NB4 (cell line): Measurements from ENCODE around the gene NDUFAF2.

Experiments
- DNase-seq: peaks from one replicate; pipeline ENCODE4 v3.0.0; 2010; ENCODE audit warnings: low read depth
- H3K4me3 ChIP-seq: one replicate; pipeline ENCODE4 v1.5.1; 2011; ENCODE audit warnings: mild to moderate bottlenecking, low read depth, low read length, moderate library complexity
- MAX ChIP-seq: IDR thresholded peaks from 2 replicates; pipeline ENCODE4 v1.6.1; 2011; ENCODE audit warnings: low read depth, low read length
- MYC ChIP-seq: IDR thresholded peaks from 2 replicates; pipeline ENCODE4 v1.6.1; 2011; ENCODE audit warnings: low read depth, low read length
- POLR2A ChIP-seq: IDR thresholded peaks from 2 replicates; pipeline ENCODE4 v1.6.1; 2011; ENCODE audit warnings: mild to moderate bottlenecking; ENCODE audit not compliant: insufficient read length; ENCODE audit errors: extremely low read depth
- TF ChIP-seq, protein P1 (sequence below): IDR thresholded peaks from one replicate; pipeline ENCODE4 v1.5.1; 2012; ENCODE audit warnings: low read depth, low read length

Gene NDUFAF2

DNA sequence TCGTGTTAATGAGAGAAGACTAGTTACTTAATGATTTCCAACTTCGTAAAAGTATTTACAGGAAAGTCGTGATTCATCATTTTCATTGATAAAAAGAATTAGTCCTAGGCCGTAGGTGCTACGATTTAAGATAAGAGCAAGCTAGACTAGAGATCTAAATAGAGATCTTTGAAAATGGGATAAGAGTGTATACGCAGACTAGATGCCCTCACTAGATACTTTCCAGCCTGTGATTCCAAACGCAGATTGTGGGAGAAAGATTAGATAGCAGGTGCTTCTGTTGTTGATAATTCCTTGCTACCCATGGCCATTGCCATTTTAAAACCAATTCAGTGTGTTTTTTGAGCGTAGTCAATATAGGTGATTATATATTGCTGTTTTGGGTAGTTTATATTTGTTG lies 223.9 kb downstream of the NDUFAF2 start:
- no peak for TF ChIP-seq MAX
- TF ChIP-seq, protein P1, sequence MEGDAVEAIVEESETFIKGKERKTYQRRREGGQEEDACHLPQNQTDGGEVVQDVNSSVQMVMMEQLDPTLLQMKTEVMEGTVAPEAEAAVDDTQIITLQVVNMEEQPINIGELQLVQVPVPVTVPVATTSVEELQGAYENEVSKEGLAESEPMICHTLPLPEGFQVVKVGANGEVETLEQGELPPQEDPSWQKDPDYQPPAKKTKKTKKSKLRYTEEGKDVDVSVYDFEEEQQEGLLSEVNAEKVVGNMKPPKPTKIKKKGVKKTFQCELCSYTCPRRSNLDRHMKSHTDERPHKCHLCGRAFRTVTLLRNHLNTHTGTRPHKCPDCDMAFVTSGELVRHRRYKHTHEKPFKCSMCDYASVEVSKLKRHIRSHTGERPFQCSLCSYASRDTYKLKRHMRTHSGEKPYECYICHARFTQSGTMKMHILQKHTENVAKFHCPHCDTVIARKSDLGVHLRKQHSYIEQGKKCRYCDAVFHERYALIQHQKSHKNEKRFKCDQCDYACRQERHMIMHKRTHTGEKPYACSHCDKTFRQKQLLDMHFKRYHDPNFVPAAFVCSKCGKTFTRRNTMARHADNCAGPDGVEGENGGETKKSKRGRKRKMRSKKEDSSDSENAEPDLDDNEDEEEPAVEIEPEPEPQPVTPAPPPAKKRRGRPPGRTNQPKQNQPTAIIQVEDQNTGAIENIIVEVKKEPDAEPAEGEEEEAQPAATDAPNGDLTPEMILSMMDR, result no peak
- TF ChIP-seq MYC, result no peak
- no peak for TF ChIP-seq POLR2A
- H3K4me3 ChIP-seq, result no peak overlapping the region
- DNase-seq, result no peak

GRCh38 chr5:61171479-61171878 lies 226.5 kb downstream of the NDUFAF2 start:
- TF ChIP-seq MYC (no peak), POLR2A (no peak), MAX (no peak)
- TF ChIP-seq, protein P1, result no peak
- no peak for DNase-seq
- H3K4me3 ChIP-seq, result no peak overlapping the region

- TF ChIP-seq MAX (no peak), MYC (no peak), POLR2A (no peak)
- TF ChIP-seq, protein P1, result no peak
- no peak for DNase-seq
- H3K4me3 ChIP-seq, result no peak overlapping the region
These were observed 231.6 kb downstream of the NDUFAF2 start for GRCh38 chr5:61176631-61177030.

GRCh38 chr5:61177070-61177469 lies 232.1 kb downstream of the NDUFAF2 start:
- no peak for DNase-seq
- no peak overlapping the region for H3K4me3 ChIP-seq
- TF ChIP-seq MAX (no peak), POLR2A (no peak), MYC (no peak)
- TF ChIP-seq, protein P1, result no peak

GRCh38 chr5:61177716-61178115 lies 232.7 kb downstream of the NDUFAF2 start:
- no peak overlapping the region for H3K4me3 ChIP-seq
- no peak for TF ChIP-seq MYC
- TF ChIP-seq POLR2A, result no peak
- TF ChIP-seq MAX, result no peak
- TF ChIP-seq, protein P1, result no peak
- DNase-seq, result no peak

- no peak for DNase-seq
- TF ChIP-seq POLR2A, result no peak
- TF ChIP-seq MAX, result no peak
- H3K4me3 ChIP-seq, result no peak overlapping the region
These were observed 233.7 kb downstream of the NDUFAF2 start for GRCh38 chr5:61178702-61179101.
